ENCODE results near the gene DDA1. TPM values are rescaled to one million over a fixed set of nuclear protein-coding genes. Genes with fewer than 3 reads are reported as not detected.

DDA1 gene
- total and polyA plus RNA-seq, 10 donors = 10.5 to 42.2 (median 23.5) TPM

DNA sequence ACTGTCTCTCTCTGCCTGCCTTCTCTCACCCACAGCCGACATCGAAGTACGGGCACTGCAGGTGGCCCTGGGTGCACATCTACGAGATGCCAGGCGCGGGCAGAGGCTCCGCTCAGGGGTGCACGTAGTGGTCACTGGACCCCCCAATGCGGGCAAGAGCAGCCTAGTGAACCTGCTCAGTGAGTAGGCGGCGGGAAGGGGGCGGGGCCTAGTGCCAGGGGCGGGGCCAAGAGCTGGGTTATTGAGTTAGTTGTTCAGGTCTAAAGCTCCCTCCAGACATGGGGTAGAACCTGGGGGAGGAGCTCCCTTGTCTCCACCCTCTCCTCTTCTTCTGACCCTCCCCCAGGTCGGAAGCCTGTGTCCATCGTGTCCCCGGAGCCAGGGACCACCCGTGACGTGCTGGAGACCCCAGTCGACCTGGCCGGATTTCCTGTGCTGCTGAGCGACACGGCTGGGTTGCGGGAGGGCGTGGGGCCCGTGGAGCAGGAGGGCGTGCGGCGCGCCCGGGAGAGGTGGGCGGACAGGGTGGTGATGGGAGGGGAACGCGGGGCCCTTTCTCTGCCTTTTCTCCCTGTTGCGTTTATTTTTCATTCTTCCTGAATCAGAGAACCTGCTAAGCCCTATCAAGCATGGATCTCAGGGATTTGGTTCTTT lies 29.9 kb downstream of the DDA1 start:
- peaks cover 0 to 25% (median 8%) of the 10 kb centered on the region in 6 donors for H3K36me3 ChIP-seq
- WGBS, 5 donors = 90 to 93% (median 91%) methylated on average over 28 to 34 of the region's 34 CpGs
- intact Hi-C loops (cut with DNase I; ENCODE audit: low total_unique reads) = no loop called here
- H3K4me3 ChIP-seq = no peak overlapping the region
- peaks cover 0 to 2% (median 0%) of the 10 kb centered on the region in 7 donors for H3K27me3 ChIP-seq (replicated peaks in 1 of 7)
- H3K4me1 ChIP-seq = peaks cover 14 to 58% (median 36%) of the 10 kb centered on the region in 6 donors
- peak; percentile 83 for DNase-seq
- TF ChIP-seq, protein P1, sequence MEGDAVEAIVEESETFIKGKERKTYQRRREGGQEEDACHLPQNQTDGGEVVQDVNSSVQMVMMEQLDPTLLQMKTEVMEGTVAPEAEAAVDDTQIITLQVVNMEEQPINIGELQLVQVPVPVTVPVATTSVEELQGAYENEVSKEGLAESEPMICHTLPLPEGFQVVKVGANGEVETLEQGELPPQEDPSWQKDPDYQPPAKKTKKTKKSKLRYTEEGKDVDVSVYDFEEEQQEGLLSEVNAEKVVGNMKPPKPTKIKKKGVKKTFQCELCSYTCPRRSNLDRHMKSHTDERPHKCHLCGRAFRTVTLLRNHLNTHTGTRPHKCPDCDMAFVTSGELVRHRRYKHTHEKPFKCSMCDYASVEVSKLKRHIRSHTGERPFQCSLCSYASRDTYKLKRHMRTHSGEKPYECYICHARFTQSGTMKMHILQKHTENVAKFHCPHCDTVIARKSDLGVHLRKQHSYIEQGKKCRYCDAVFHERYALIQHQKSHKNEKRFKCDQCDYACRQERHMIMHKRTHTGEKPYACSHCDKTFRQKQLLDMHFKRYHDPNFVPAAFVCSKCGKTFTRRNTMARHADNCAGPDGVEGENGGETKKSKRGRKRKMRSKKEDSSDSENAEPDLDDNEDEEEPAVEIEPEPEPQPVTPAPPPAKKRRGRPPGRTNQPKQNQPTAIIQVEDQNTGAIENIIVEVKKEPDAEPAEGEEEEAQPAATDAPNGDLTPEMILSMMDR (IDR thresholded peaks at IDR 0.05 in 8 of 11, conservative IDR thresholded peaks at IDR 0.05 in 3 of 11) = no peak
- no peak for TF ChIP-seq POLR2AphosphoS5 (IDR thresholded peaks at IDR 0.05)
- no peak for TF ChIP-seq POLR2A (IDR thresholded peaks at IDR 0.05)
- no peaks in the 10 kb centered on the region for H3K9me3 ChIP-seq
- no peak overlapping the region for H3K27ac ChIP-seq

DNA sequence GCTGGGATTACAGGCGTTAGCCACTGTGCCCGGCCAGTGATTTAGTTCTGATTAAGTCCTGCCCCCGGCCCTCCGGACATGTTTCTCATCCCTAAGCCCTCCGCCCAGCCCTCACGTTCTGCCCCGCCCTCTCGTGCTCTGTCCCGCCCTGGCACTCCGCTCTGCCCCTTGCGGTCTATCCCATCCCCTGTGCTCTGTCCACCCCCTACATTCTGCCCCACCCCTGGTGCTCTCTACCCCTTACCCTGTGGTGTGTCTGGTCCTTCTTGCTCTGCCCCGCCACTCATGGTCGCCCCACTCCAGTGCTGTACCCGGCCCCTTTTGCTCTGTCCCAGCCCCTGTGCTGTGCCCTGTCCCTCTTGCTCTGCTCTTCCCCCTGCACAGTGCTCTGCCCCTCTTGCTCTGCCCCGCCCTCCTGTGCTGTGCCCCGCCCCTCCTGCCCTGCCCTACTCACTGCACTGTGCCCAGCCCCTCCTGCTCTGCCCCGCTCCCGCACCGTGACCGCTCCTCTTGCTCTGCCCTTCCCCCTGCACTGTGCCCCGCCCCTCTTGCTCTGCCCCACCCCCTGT lies 31.0 kb downstream of the DDA1 start:
- intact Hi-C loops (cut with DNase I; ENCODE audit: low total_unique reads) = no loop called here
- WGBS, 5 donors = 81 to 92% (median 83%) methylated on average over 21 of the region's 21 CpGs
- no peaks in the 10 kb centered on the region for H3K27me3 ChIP-seq (replicated peaks in 1 of 7)
- H3K4me1 ChIP-seq = peaks cover 8 to 46% (median 27%) of the 10 kb centered on the region in 6 donors
- DNase-seq = no peak
- TF ChIP-seq POLR2A (IDR thresholded peaks at IDR 0.05) = no peak
- TF ChIP-seq POLR2AphosphoS5 (IDR thresholded peaks at IDR 0.05) = peak in 1 of 3 donors; percentile 8
- H3K27ac ChIP-seq = no peak overlapping the region
- H3K9me3 ChIP-seq = no peaks in the 10 kb centered on the region
- peaks cover 0 to 25% (median 8%) of the 10 kb centered on the region in 6 donors for H3K36me3 ChIP-seq
- H3K4me3 ChIP-seq = no peak overlapping the region

DNA sequence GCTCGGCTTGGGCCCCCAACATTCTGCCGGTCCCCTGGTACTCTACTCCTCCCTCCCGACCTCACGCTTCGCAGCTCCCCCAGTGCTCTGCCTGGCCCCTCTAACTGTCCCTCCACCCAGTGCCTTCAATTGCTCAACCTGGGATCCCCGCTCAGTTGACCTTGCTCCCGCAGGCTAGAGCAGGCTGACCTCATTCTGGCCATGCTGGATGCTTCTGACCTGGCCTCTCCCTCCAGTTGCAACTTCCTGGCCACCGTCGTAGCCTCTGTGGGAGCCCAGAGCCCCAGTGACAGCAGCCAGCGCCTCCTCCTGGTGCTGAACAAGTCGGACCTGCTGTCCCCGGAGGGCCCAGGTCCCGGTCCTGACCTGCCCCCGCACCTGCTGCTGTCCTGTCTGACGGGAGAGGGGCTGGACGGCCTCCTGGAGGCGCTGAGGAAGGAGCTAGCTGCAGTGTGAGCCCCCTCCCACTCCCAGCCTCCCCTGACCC lies 31.6 kb downstream of the DDA1 start:
- Histone ChIP-seq H3K27me3 (replicated peaks in 1 of 7) (no peaks in the 10 kb centered on the region), H3K4me1 (peaks cover 5 to 41% (median 23%) of the 10 kb centered on the region in 6 donors), H3K9me3 (no peaks in the 10 kb centered on the region), H3K36me3 (peaks cover 0 to 25% (median 8%) of the 10 kb centered on the region in 6 donors), H3K27ac (no peak overlapping the region), H3K4me3 (no peak overlapping the region)
- WGBS, 5 donors = 69 to 88% (median 74%) methylated on average over 7 to 17 of the region's 17 CpGs
- intact Hi-C loops (cut with DNase I; ENCODE audit: low total_unique reads) = no loop called here
- no peak for DNase-seq
- TF ChIP-seq, protein P1 (IDR thresholded peaks at IDR 0.05 in 8 of 11, conservative IDR thresholded peaks at IDR 0.05 in 3 of 11) = no peak
- TF ChIP-seq POLR2A (IDR thresholded peaks at IDR 0.05) (no peak), POLR2AphosphoS5 (IDR thresholded peaks at IDR 0.05) (no peak)

DNA sequence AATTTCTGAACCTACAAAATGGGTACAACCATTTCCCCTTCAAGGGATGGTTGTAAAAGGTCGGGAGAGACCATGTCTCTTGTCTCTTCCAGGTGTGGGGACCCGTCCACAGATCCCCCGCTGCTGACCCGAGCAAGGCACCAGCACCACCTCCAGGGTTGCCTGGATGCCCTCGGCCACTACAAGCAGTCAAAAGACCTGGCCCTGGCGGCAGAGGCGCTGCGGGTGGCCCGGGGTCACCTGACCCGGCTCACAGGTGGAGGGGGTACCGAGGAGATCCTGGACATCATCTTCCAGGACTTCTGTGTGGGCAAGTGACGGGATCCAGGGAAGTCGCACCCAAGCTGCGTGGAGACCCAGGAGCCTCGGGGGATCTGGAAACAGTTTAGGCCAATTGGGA lies 32.0 kb downstream of the DDA1 start:
- Histone ChIP-seq H3K9me3 (no peaks in the 10 kb centered on the region), H3K4me3 (no peak overlapping the region), H3K27ac (no peak overlapping the region), H3K4me1 (peaks cover 7 to 41% (median 23%) of the 10 kb centered on the region in 6 donors), H3K27me3 (replicated peaks in 1 of 7) (peaks cover 0 to 1% (median 0%) of the 10 kb centered on the region in 7 donors), H3K36me3 (peaks cover 0 to 25% (median 8%) of the 10 kb centered on the region in 6 donors)
- DNase-seq = no peak
- 96 to 98% (median 96%) methylated on average over 4 to 15 of the region's 15 CpGs for WGBS, 5 donors
- intact Hi-C loops (cut with DNase I; ENCODE audit: low total_unique reads) = no loop called here
- TF ChIP-seq POLR2AphosphoS5 (IDR thresholded peaks at IDR 0.05) (no peak), POLR2A (IDR thresholded peaks at IDR 0.05) (no peak)
- TF ChIP-seq, protein P1 (IDR thresholded peaks at IDR 0.05 in 8 of 11, conservative IDR thresholded peaks at IDR 0.05 in 3 of 11) = no peak
